Stimulated activated CD8-positive, alpha-beta memory T cell treated with anti-CD3 and anti-CD28 coated beads, Interleukin-12 subunit alpha, Interleukin-12 subunit beta, amount 100 ng/mL, for 1 hour (primary cell): Measurements from ENCODE around the gene SNRNP70.
A peak's percentile ranks its signal among the peaks of the same experiment; 100 is the strongest.
"Not testable (repeated sequence)": the region's sequence is repeated elsewhere in the genome, so short reads cannot be mapped to it uniquely, and the experiment has no call there.

Experiments used
- DNase-seq: peaks from one replicate; pipeline ENCODE4 v3.0.0-alpha.2; 2020; ENCODE audit warnings: low read depth

Gene SNRNP70

DNA sequence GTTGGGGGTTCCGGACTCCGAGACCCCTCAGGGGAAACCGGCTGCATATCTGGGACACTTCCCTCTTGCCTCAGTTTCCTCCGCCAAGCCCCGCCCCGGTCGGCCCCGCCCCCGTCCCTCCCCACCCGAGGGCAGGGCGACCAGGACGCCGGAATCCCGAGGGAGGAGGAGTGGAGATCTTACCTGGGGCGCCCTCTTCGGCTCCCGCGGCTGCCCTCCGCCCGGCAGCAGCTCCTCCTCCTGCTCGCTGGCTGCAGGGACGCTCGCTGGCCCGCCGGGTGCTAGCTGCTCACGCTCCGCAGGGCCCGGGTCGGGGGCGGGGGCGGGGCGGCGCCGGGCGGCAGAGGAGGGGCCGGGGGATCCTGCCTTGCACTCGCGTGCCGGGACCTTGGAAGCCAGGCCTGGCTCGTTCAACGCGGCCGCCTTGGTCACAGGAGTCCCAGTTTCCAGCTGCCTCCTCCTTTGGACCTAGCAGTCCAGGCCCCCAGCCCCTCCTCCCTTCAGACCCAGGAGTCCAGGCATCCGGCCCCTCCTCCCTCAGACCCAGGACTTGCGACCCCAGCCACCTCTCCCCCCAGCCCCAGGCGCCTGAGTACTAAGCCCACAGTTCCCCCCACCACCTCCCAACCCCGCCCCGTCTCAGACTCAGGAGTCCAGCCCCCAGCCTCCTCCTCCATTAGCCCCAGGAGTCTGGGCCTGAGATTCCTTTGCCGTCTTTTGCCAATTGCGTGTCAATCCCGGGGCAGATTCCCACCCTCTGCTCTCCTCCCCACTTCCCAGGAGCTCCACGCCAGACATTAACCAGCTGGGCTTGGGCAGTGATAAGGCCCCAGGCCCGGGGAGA is 20.3 kb upstream of the SNRNP70 start, which contains the start of gene NTF4:
TSS of gene NTF4 (minus strand) at position 51 of the 844 bp plus-strand sequence. CDS start 2,821 bp downstream, outside the sequence.
- DNase-seq: no peak

DNA sequence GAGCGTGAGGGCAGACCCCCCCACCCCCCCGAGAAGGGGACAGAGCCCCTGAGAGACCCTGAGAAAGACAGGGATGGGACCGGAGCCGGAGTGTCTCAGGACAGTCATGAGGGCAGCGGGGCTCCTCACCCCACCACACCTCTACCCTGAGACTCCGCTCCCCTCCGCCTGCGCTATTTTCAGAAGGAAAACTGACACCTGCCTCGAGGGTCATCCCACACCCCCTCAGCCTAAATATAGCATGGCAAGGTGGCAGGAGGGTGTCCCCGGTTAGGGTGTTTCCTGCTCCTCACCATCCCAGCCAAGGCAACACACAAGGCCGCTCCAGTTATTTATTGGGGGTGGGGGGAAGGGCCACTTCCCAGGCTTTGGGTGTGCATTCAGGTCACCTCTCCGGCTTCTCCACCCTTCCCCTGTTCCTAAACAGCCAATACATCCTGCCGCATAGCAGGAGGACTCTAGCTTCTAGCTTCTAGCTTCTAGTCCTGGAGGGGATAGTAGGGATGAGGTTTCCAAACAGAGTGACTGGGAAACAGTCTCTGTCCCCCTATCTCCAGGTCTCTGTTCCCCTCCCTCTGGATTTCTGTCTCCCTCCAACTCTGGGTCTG is 19.2 kb upstream of the SNRNP70 start:
- no peak for DNase-seq

- no peak for DNase-seq
Measured at GRCh38 chr19:49067554-49067953, 17.7 kb upstream of the SNRNP70 start.

DNA sequence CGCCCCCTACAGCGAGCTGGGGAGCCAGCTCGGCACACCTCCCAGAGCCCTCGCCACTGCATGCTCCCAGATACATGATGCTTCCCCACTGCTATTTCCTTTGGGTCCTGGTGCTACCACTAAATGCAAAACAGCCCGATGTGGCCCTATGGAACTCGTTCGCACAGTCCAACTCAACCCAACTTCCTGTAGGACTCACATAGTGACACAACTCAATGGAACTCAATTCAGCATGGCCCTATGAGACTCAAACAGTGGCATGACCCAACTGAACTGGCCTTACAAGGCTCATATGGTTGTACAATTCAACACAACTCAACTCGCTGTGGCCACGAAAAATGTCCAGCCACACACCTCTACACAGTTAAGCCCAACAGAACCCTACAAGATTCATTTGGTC is 16.2 kb upstream of the SNRNP70 start:
- no peak for DNase-seq

GRCh38 chr19:49070416-49070815 is 14.8 kb upstream of the SNRNP70 start:
- DNase-seq: no peak

DNA sequence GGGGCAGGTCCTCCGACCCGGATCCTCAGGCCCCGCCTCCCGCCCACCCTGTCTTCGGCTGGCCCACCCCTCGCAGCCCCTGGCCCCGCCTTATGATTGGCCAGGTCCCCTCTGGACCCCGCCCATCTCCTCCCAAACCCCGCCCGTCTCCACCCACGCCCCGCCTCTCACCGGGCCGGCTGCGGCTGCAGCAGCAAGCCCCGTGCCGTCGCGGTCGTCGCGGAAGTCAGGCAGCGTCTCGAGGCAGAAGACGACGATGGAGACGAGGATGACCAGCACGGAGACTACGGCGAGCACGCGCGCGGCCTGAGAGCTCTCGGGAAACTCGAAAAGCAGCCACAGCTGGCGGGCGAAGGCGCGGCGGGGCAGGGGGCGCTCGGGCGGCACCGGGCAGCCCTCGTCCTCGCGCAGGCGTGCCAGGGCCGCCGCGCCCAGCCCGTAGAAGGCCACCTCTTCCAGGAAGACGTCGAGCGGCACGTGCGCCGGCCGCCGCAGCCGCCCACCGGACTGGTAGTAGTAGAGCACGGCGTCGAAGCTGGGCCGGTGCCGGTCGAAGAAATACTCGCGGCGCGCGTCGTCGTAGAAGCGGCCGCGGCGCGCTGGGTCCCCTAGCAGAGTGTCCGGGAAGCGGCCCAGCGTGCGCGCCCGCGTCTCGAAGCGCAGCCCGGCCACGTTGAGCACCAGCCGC is 13.2 kb upstream of the SNRNP70 start:
- DNase-seq: no peak

- no peak for DNase-seq
Measured at GRCh38 chr19:49073514-49074378, 11.5 kb upstream of the SNRNP70 start.

GRCh38 chr19:49074869-49075268 is 10.4 kb upstream of the SNRNP70 start:
- not testable (repeated sequence) for DNase-seq

DNA sequence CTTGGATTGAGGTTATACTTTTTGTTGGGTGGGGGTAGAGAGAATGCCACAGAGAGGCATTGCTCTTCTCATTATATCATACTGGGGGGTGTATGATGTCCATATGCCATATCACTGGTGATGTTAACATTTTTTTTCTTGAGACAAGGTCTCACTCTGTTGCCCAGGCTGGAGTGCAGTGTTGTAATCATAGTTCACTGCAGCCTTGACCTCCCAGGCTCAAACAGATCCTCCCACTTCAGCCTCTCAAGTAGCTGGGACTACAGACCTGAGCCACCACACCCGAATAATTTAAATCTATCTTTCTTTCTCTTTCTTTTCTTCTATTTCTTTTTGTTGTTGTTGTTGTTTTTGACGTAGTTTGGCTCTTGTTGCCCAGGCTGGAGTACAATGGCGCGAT is 4.9 kb upstream of the SNRNP70 start:
- DNase-seq: no peak

DNA sequence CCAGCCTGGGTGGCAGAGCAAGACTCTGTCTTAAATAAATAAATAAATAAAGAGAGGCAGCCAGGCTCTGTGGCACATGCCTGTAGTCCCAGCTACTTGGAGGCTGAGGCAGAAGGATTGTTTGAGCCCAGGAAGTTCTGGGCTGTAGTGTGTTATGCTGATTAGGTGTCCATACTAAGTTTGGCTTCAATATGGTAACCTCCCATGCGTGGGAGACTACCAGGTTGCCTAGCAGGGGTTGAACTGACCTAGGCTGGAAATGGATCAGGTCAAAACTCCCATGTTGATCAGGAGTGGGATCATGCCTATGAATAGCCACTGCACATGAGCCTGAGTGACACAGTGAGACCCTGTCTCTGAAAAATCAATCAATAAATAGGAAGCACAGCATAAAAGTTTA is 4.0 kb upstream of the SNRNP70 start:
- DNase-seq: no peak

DNA sequence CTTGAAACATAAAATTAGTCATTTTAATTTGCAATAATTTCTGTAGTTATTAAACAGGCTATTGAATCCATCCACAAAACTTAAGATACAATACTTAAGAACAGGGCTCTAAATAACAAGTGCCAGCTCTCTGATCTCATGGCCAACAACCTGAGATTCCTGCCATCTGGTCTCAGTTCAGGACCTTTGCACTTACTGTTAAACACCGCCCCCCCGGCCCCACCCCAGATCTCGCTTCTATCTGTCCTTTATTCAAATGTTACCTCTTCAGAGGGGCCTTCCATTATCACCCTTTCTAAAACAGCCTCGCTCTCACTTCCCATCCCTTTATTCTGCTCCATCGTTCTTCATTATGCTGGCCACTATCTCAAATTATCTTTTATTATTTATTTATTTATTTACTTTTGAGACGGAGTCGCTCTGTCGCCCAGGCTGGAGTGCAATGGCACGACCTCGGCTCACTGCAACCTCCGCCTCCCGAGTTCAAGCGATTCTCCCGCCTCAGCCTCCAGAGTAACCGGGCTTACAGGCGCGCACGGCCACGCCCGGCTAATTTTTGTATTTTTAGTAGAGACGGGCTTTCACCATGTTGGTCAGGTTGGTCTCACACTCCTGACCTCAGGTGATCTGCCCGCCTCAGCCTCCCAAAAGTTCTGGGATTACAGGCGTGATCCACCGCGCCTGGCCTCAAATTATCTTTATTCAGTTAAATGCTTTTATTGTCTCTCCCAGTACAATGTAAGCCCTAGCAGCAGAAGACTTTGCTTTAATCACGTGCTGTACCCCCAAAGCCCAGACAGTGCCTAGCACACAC is 838 bp upstream of the SNRNP70 start:
- no peak for DNase-seq

- no peak for DNase-seq
Measured at GRCh38 chr19:49085868-49086232, 599 bp downstream of the SNRNP70 start.

GRCh38 chr19:49086296-49086695 is 1.0 kb downstream of the SNRNP70 start:
- DNase-seq: no peak

DNA sequence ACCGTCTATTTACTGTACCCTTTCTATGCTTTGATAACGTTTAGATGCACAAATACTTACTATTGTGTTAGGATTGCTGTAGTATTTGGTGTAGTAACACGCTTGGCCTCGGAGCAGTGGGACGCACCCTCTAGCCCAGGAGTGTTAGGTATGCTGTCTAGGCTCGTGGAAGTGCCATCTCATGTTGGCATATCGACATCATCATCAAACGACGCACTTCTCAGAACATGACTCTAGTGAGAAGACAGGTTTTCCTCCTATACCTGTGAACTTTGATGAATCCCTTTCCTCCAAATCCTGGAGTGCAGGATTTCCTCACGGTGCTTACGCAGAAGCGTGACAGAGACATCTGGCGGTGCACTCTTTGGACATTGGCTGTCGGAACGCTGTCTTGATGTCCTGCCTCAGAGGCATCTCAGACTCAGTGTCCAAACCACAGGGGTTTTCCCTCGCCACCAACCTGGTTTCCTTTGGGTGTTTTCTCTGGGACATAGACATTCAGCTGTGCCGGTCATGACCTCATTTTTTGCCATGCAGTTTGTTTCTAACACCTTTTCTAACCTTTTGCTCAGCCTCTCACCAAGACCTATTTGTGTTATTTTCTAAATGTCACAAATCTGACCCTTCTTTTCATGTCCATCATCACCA is 6.3 kb downstream of the SNRNP70 start:
- DNase-seq: no peak

DNA sequence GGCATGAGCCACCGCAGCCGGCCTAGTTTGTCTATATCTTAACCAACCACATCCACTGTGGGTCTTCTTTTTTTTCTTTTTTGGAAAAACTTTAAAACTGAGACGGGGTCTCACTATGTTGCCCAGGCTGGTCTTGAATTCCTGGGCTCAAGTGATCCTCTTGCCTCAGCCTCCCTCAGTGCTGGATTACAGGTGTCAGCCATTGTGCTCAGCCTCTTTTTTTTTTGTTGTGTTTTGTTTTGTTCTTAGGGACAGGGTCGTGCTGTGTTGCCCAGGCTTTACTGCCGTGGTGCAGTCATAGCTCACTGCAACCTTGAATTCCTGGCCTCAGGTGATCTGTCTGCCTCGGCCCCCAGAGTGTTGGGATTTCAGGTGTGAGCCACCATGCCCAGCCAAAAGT is 7.4 kb downstream of the SNRNP70 start:
- no peak for DNase-seq

GRCh38 chr19:49094505-49095482 is 9.5 kb downstream of the SNRNP70 start:
- no peak for DNase-seq

GRCh38 chr19:49097453-49098288 is 12.4 kb downstream of the SNRNP70 start:
- peak; percentile 55 for DNase-seq

DNA sequence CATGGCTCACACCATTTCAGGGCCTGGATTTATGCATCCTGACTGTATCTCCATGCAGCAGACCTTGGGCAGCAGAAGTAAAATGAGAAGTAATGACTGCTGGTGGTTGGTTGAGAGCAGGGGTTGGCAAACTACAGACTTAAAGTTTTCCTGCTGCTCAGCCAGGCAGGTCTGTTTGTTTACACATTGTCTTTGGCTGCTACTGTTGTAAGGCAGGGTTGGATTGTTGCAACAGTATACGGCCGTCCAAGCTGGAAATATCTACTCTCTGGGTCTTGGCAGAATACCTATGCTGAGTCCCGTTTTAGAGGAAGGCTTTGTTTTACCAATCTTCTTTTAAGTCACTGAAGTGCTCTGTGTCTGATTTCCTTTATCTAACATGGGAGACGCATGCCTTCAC is 13.5 kb downstream of the SNRNP70 start:
- DNase-seq: no peak

GRCh38 chr19:49101160-49101559 is 15.9 kb downstream of the SNRNP70 start:
- no peak for DNase-seq
